Neural progenitor cell (in vitro differentiated cells): Measurements from ENCODE around the gene LPIN1. TPM values are rescaled to one million over a fixed set of nuclear protein-coding genes. Genes with fewer than 3 reads are reported as not detected.
"Not testable (repeated sequence)": the region's sequence is repeated elsewhere in the genome, so short reads cannot be mapped to it uniquely, and the experiment has no call there.

Experiments used
- DNase-seq: peaks from one replicate; pipeline ENCODE4 v3.0.0-alpha.2; 2016; ENCODE audit warnings: low spot score
- H2AFZ ChIP-seq: fragments of 200-600 bp; sonication (generic); replicated peaks from 2 replicates; pipeline ENCODE4 v1.6.1; 2016; ENCODE audit warnings: antibody characterized with exemption
- H3F3A ChIP-seq: fragments of 200-600 bp; sonication (generic); 2 replicates; pipeline ENCODE4 v1.6.1; 2016; ENCODE audit warnings: antibody characterized with exemption, low read depth
- H3K27ac ChIP-seq: fragments of 200-600 bp; sonication (generic); 2 replicates; pipeline ENCODE4 v1.5.1; 2016; ENCODE audit warnings: mild to moderate bottlenecking
- H3K27me3 ChIP-seq: fragments of 200-600 bp; sonication (generic); 2 replicates; pipeline ENCODE4 v1.6.1; 2016; ENCODE audit warnings: mild to moderate bottlenecking, moderate library complexity
- H3K36me3 ChIP-seq: fragments of 200-600 bp; sonication (generic); 2 replicates; pipeline ENCODE4 v1.5.1; 2016
- H3K4me1 ChIP-seq: fragments of 200-600 bp; sonication (generic); 2 replicates; pipeline ENCODE4 v1.6.1; 2016; ENCODE audit warnings: mixed run types
- H3K4me2 ChIP-seq: fragments of 200-600 bp; sonication (generic); 2 replicates; pipeline ENCODE4 v1.6.1; 2016
- H3K4me3 ChIP-seq: fragments of 200-600 bp; sonication (generic); 2 replicates; pipeline ENCODE4 v1.5.1; 2016
- H3K79me2 ChIP-seq: fragments of 200-600 bp; sonication (generic); 2 replicates; pipeline ENCODE4 v1.6.1; 2016; ENCODE audit warnings: low read depth
- H3K9ac ChIP-seq: fragments of 200-600 bp; sonication (generic); 2 replicates; pipeline ENCODE4 v1.6.1; 2016
- H3K9me3 ChIP-seq: fragments of 200-600 bp; sonication (generic); 2 replicates; pipeline ENCODE4 v1.5.1; 2016; ENCODE audit warnings: low read depth
- H4K20me1 ChIP-seq: fragments of 200-600 bp; sonication (generic); 2 replicates; pipeline ENCODE4 v1.6.1; 2016; ENCODE audit warnings: low read depth
- H3K27ac Mint-ChIP-seq: 3 replicates; pipeline ENCODE4 v1.8.0; 2021; ENCODE audit warnings: mixed read lengths
- H3K27me3 Mint-ChIP-seq: 2 replicates; pipeline ENCODE4 v1.8.0; 2022; ENCODE audit warnings: low read depth, mild to moderate bottlenecking, inconsistent platforms, moderate library complexity, mixed read lengths; ENCODE audit not compliant: insufficient read depth
- H3K36me3 Mint-ChIP-seq: 3 replicates; pipeline ENCODE4 v1.8.0; 2021; ENCODE audit warnings: mixed read lengths
- H3K4me1 Mint-ChIP-seq: 3 replicates; pipeline ENCODE4 v1.8.0; 2021; ENCODE audit warnings: mixed read lengths
- H3K4me3 Mint-ChIP-seq: 3 replicates; pipeline ENCODE4 v1.8.0; 2021; ENCODE audit warnings: mild to moderate bottlenecking, moderate library complexity, mixed read lengths
- H3K9me3 Mint-ChIP-seq: 3 replicates; pipeline ENCODE4 v1.8.0; 2020; ENCODE audit warnings: mixed read lengths
- EZH2 ChIP-seq: fragments of 200-600 bp; sonication (generic); IDR thresholded peaks from 2 replicates; pipeline ENCODE4 v1.6.1; 2017; ENCODE audit warnings: antibody characterized with exemption, mild to moderate bottlenecking, moderate library complexity
- EZH2phosphoT487 ChIP-seq: fragments of 200-600 bp; sonication (generic); IDR thresholded peaks from 2 replicates; pipeline ENCODE4 v1.6.1; 2017; ENCODE audit warnings: antibody characterized with exemption
- total RNA-seq: library from RNA; depleted of rRNA; stranded (reverse); fragments of >200 nt; gene quantifications from 2 replicates; pipeline ENCODE4 v1.2.3, GENCODE V29; 2015; ENCODE audit warnings: low replicate concordance
- TF ChIP-seq, protein P1 (sequence below): fragments of 200-600 bp; sonication (generic); IDR thresholded peaks from 2 replicates; pipeline ENCODE4 v1.5.1; 2017; ENCODE audit warnings: antibody characterized with exemption, mild to moderate bottlenecking

Gene LPIN1
- total RNA-seq, 1 donor from 2014 or later: 18.0 TPM

DNA sequence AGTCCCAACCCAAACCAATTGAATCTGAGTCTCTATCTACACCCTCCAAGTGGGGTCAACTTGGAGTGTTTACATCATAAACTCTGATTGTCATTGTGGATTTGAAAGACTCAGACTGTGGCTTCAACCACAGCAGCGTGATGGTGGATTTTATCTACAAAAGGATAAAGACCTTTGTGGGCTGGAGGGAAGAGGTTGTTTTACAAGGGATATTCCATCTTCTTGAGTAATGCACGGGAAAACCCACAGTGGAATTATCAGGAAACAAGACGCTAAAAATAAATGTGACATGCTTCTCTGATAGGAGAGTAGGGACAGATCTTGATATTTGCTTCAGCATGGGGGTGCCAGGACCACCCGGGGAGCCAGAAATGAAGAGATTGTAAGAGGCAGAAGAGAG, 93.5 kb downstream of the LPIN1 start:
- Mint-ChIP-seq H3K9me3 (peaks cover 3% of the 10 kb centered on the region), H3K36me3 (no peaks in the 10 kb centered on the region), H3K4me1 (peaks cover 3% of the 10 kb centered on the region), H3K27ac (no peak overlapping the region), H3K4me3 (no peak overlapping the region), H3K27me3 (peaks cover 2% of the 10 kb centered on the region)
- TF ChIP-seq EZH2phosphoT487 (no peak), EZH2 (no peak)
- TF ChIP-seq, protein P1, sequence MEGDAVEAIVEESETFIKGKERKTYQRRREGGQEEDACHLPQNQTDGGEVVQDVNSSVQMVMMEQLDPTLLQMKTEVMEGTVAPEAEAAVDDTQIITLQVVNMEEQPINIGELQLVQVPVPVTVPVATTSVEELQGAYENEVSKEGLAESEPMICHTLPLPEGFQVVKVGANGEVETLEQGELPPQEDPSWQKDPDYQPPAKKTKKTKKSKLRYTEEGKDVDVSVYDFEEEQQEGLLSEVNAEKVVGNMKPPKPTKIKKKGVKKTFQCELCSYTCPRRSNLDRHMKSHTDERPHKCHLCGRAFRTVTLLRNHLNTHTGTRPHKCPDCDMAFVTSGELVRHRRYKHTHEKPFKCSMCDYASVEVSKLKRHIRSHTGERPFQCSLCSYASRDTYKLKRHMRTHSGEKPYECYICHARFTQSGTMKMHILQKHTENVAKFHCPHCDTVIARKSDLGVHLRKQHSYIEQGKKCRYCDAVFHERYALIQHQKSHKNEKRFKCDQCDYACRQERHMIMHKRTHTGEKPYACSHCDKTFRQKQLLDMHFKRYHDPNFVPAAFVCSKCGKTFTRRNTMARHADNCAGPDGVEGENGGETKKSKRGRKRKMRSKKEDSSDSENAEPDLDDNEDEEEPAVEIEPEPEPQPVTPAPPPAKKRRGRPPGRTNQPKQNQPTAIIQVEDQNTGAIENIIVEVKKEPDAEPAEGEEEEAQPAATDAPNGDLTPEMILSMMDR: no peak
- Histone ChIP-seq H3K4me3 (no peak overlapping the region), H3K36me3 (no peaks in the 10 kb centered on the region), H3K27me3 (no peaks in the 10 kb centered on the region), H3K9me3 (no peaks in the 10 kb centered on the region), H2AFZ (no peak overlapping the region), H3K4me2 (no peak overlapping the region), H3K4me1 (peaks cover 15% of the 10 kb centered on the region), H3K27ac (no peak overlapping the region), H3K79me2 (no peaks in the 10 kb centered on the region), H4K20me1 (no peaks in the 10 kb centered on the region), H3F3A (no peaks in the 10 kb centered on the region), H3K9ac (no peak overlapping the region)
- DNase-seq: no peak

DNA sequence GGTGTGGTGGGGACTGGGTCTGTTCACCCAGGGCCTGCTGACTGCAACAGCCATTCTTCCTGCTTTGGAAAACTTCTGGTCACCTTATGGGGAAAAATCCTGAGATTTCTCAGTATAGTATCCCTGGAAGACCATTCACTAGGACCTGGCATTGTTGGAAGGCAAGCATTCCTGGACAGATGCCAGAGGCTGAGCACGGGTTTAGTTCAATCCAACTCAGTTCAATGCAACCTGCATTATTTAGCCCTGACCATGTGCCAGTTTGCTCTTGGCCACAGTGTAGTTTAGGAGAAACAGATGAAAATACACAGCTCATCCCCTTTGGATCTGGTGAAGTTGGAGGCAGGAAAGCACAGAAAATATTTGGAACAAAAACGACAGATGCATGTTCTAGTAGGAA, 95.9 kb downstream of the LPIN1 start:
- TF ChIP-seq EZH2: no peak
- TF ChIP-seq EZH2phosphoT487: no peak
- TF ChIP-seq, protein P1: no peak
- H3K4me1 ChIP-seq: peaks cover 15% of the 10 kb centered on the region
- no peak overlapping the region for H3K4me3 Mint-ChIP-seq
- no peak overlapping the region for H3K4me2 ChIP-seq
- H3K27ac Mint-ChIP-seq: no peak overlapping the region
- H3K36me3 Mint-ChIP-seq: no peaks in the 10 kb centered on the region
- H3K9me3 Mint-ChIP-seq: peaks cover 8% of the 10 kb centered on the region
- no peaks in the 10 kb centered on the region for H4K20me1 ChIP-seq
- no peaks in the 10 kb centered on the region for H3K79me2 ChIP-seq
- DNase-seq: no peak
- H3K27me3 ChIP-seq: no peaks in the 10 kb centered on the region
- H3K27ac ChIP-seq: no peak overlapping the region
- H3K4me3 ChIP-seq: no peak overlapping the region
- H3K9me3 ChIP-seq: no peaks in the 10 kb centered on the region
- no peaks in the 10 kb centered on the region for H3K36me3 ChIP-seq
- H2AFZ ChIP-seq: no peak overlapping the region
- H3K4me1 Mint-ChIP-seq: peaks cover 3% of the 10 kb centered on the region
- H3K27me3 Mint-ChIP-seq: peaks cover 4% of the 10 kb centered on the region
- no peaks in the 10 kb centered on the region for H3F3A ChIP-seq
- H3K9ac ChIP-seq: no peak overlapping the region

DNA sequence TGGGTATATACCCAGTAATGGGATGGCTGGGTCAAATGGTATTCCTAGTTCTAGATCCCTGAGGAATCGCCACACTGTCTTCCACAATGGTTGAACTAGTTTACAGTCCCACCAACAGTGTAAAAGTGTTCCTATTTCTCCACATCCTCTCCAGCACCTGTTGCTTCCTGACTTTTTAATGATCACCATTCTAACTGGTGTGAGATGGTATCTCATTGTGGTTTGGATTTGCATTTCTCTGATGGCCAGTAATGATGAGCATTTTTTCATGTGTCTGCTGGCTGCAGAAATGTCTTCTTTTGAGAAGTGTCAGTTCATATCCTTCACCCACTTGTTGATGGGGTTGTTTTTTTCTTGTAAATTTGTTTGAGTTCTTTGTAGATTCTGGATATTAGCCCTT, 98.4 kb downstream of the LPIN1 start:
- not testable (repeated sequence) for H3K4me1 Mint-ChIP-seq, H3K4me2 ChIP-seq, H3K36me3 Mint-ChIP-seq, H3K36me3 ChIP-seq, H3K27ac ChIP-seq, H3K27me3 ChIP-seq, H3K9ac ChIP-seq, DNase-seq, H4K20me1 ChIP-seq, H2AFZ ChIP-seq, H3K4me1 ChIP-seq, H3K4me3 Mint-ChIP-seq, H3K79me2 ChIP-seq, H3F3A ChIP-seq, H3K9me3 ChIP-seq, H3K27ac Mint-ChIP-seq, H3K4me3 ChIP-seq
- Mint-ChIP-seq H3K9me3 (peaks cover 26% of the 10 kb centered on the region), H3K27me3 (peaks cover 12% of the 10 kb centered on the region)

DNA sequence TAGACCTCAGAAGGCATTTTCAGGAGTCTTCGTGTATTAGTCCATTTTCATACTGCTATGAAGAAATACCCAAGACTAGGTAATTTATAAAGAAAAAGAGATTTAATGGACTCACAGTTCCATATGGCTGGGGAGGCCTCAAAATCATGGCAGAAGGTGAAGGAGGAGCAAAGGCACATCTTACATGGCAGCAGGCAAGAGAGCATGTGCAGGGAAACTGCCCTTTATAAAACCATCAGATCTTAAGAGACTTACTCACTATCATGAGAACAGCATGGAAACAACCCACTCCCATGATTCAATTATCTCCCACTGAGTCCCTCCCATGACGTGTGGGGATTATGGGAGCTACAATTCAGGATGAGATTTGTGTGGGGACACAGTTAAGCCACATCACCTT, 101.5 kb downstream of the LPIN1 start:
- H2AFZ ChIP-seq, H3K79me2 ChIP-seq, DNase-seq, H3K4me1 ChIP-seq, H4K20me1 ChIP-seq, H3K4me3 Mint-ChIP-seq, H3K4me1 Mint-ChIP-seq, H3K36me3 ChIP-seq, H3K4me2 ChIP-seq, H3K27ac ChIP-seq, H3K4me3 ChIP-seq, H3K36me3 Mint-ChIP-seq, H3F3A ChIP-seq, H3K27me3 ChIP-seq, H3K9me3 ChIP-seq, H3K27ac Mint-ChIP-seq, H3K9ac ChIP-seq: not testable (repeated sequence)
- Mint-ChIP-seq H3K9me3 (peaks cover 27% of the 10 kb centered on the region), H3K27me3 (peaks cover 13% of the 10 kb centered on the region)
